ENCODE measurements around the gene GRHL1. TPM values are rescaled to one million over a fixed set of nuclear protein-coding genes. Genes with fewer than 3 reads are reported as not detected.
A peak's percentile ranks its signal among the peaks of the same experiment; 100 is the strongest.

The GRHL1 gene
- total and polyA plus RNA-seq, 9 of the 15 experiments (the other 6 are each of a cell fraction or from before 2014, with no cell fraction given): 1.7 to 6.1 (median 4.7) TPM

DNA sequence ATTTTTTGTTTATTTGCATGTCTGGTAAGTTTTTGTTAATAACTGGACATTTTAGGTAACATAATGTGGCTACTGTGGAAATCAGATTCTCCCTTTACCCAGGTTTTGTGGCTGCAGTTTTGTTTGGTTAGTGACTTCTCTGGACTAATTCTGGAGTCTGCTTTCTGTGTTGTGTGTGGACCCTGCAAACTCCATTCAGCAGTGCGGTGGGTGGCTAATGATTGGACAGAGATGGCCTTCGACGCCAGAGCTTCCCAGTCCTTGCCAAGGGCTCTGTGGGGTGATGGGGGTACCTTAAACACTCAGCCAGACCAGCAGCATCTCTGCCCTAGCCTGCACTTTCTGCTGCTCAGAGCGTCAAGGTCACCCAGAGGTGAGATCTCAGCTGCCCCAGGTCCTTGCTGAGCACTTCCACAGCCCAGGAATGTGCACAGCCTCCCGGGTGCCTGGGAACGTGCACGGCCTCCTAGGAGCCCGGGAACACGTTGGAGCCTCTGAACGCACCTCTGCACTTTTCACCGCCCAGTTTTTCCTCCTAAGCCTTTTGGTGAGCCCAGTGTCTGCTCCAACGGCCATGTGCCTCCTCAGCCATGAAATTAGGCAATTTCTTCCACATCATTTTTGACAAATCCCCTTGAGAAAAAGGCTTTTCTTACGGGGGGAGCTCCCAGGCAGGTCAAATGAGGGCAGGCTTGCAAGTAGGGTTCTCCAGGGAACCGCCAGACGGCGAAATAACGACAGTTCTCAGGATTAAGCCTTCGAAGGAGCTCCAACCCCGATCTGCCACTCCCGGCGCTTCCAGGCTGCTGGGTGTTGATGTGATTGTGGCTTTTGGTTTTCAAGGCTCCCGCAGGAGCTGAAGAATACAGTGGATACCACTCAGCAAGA, 56.7 kb downstream of the GRHL1 start (continued):
- TF ChIP-seq, protein P1, sequence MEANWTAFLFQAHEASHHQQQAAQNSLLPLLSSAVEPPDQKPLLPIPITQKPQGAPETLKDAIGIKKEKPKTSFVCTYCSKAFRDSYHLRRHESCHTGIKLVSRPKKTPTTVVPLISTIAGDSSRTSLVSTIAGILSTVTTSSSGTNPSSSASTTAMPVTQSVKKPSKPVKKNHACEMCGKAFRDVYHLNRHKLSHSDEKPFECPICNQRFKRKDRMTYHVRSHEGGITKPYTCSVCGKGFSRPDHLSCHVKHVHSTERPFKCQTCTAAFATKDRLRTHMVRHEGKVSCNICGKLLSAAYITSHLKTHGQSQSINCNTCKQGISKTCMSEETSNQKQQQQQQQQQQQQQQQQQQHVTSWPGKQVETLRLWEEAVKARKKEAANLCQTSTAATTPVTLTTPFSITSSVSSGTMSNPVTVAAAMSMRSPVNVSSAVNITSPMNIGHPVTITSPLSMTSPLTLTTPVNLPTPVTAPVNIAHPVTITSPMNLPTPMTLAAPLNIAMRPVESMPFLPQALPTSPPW (CRISPR knock-in tag; IDR thresholded peaks at IDR 0.05): peak; percentile 30
- TF ChIP-seq, protein P2, sequence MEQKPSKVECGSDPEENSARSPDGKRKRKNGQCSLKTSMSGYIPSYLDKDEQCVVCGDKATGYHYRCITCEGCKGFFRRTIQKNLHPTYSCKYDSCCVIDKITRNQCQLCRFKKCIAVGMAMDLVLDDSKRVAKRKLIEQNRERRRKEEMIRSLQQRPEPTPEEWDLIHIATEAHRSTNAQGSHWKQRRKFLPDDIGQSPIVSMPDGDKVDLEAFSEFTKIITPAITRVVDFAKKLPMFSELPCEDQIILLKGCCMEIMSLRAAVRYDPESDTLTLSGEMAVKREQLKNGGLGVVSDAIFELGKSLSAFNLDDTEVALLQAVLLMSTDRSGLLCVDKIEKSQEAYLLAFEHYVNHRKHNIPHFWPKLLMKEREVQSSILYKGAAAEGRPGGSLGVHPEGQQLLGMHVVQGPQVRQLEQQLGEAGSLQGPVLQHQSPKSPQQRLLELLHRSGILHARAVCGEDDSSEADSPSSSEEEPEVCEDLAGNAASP (IDR thresholded peaks at IDR 0.05): peak; percentile 64
- TF ChIP-seq ESRRA (IDR thresholded peaks at IDR 0.05; ENCODE audit: borderline replicate concordance, low read depth) (peak; percentile 82), KDM1A (IDR thresholded peaks at IDR 0.05) (no peak)
- TF ChIP-seq, protein P3, sequence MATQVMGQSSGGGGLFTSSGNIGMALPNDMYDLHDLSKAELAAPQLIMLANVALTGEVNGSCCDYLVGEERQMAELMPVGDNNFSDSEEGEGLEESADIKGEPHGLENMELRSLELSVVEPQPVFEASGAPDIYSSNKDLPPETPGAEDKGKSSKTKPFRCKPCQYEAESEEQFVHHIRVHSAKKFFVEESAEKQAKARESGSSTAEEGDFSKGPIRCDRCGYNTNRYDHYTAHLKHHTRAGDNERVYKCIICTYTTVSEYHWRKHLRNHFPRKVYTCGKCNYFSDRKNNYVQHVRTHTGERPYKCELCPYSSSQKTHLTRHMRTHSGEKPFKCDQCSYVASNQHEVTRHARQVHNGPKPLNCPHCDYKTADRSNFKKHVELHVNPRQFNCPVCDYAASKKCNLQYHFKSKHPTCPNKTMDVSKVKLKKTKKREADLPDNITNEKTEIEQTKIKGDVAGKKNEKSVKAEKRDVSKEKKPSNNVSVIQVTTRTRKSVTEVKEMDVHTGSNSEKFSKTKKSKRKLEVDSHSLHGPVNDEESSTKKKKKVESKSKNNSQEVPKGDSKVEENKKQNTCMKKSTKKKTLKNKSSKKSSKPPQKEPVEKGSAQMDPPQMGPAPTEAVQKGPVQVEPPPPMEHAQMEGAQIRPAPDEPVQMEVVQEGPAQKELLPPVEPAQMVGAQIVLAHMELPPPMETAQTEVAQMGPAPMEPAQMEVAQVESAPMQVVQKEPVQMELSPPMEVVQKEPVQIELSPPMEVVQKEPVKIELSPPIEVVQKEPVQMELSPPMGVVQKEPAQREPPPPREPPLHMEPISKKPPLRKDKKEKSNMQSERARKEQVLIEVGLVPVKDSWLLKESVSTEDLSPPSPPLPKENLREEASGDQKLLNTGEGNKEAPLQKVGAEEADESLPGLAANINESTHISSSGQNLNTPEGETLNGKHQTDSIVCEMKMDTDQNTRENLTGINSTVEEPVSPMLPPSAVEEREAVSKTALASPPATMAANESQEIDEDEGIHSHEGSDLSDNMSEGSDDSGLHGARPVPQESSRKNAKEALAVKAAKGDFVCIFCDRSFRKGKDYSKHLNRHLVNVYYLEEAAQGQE (IDR thresholded peaks at IDR 0.05; ENCODE audit: borderline replicate concordance): peak; percentile 23; the same call in 1 of the 2 replicates
- TF ChIP-seq, protein P3 (CRISPR knock-in tag; IDR thresholded peaks at IDR 0.05; ENCODE audit: low read depth): no peak

Data from K562 (cell line).